Naive thymus-derived CD8-positive, alpha-beta T cell (primary cell): ENCODE results near the gene NOVA2. TPM values are rescaled to one million over a fixed set of nuclear protein-coding genes. Genes with fewer than 3 reads are reported as not detected.
A peak's percentile ranks its signal among the peaks of the same experiment; 100 is the strongest.

Experiments used
- ATAC-seq, 2 donors: fragments of 150-1000 bp; cut with Tn5 transposase in 1 of 2; sonication (Bioruptor Pico), chemical (Tn5 transposase) in 1 of 2; 1 replicate in 1 of 2; 2 replicates in 1 of 2; pipeline ENCODE4 v1.10.0; 2021; ENCODE audit warnings: mild to moderate bottlenecking in 2 of 2, moderate library complexity in 2 of 2
- POLR2A ChIA-PET: fragments of 350-600 bp; sonication (Branson Sonifier 250); formaldehyde crosslinking; loops from one replicate; lab custom pipeline; 2021; ENCODE audit warnings: antibody characterized with exemption; lab: Charles Lee
- DNase-seq, 10 donors: peaks; one replicate each; pipeline versions ENCODE4 v3.0.0 to v3.0.0-alpha.2; 2020 to 2022
- H3K27ac Mint-ChIP-seq, 10 donors: one replicate each; pipeline ENCODE4 v1.8.0; 2020 to 2022; ENCODE audit warnings: mild to moderate bottlenecking in 10 of 10, mixed read lengths in 10 of 10, moderate library complexity in 4 of 10, inconsistent platforms in 1 of 10
- H3K27me3 Mint-ChIP-seq, 5 donors: one replicate each; pipeline ENCODE4 v1.8.0; 2021 to 2022; ENCODE audit warnings: mixed read lengths in 5 of 5
- H3K36me3 Mint-ChIP-seq, 3 donors: one replicate each; pipeline ENCODE4 v1.8.0; 2020 to 2022; ENCODE audit warnings: mixed read lengths in 3 of 3, mild to moderate bottlenecking in 2 of 3, inconsistent platforms in 1 of 3
- H3K4me1 Mint-ChIP-seq, 4 donors: one replicate each; pipeline ENCODE4 v1.8.0; 2021 to 2022; ENCODE audit warnings: mixed read lengths in 4 of 4
- H3K4me3 Mint-ChIP-seq, 10 donors: one replicate each; pipeline ENCODE4 v1.8.0; 2020 to 2022; ENCODE audit warnings: mild to moderate bottlenecking in 10 of 10, mixed read lengths in 10 of 10, moderate library complexity in 6 of 10, inconsistent platforms in 1 of 10
- H3K9me3 Mint-ChIP-seq, 9 donors: one replicate each; pipeline ENCODE4 v1.8.0; 2020 to 2022; ENCODE audit warnings: mixed read lengths in 9 of 9, mild to moderate bottlenecking in 3 of 9, inconsistent platforms in 1 of 9, moderate library complexity in 1 of 9
- polyA plus RNA-seq, 3 donors: library from polyadenylated mRNA; unstranded; fragments of 300-500 nt; fragmentation: Illumina TruSeq; gene quantifications; one replicate each; pipeline ENCODE4 v1.2.3, GENCODE V29; 2021
- total RNA-seq, 8 experiments: library from RNA in 2 of 8; stranded (reverse) in 2 of 8; gene quantifications; one replicate each; pipeline ENCODE4 v1.2.3 and lab custom pipeline; 2021 to 2026

NOVA2 gene
- total and polyA plus RNA-seq, 5 experiments from 2014 or later = not detected

DNA sequence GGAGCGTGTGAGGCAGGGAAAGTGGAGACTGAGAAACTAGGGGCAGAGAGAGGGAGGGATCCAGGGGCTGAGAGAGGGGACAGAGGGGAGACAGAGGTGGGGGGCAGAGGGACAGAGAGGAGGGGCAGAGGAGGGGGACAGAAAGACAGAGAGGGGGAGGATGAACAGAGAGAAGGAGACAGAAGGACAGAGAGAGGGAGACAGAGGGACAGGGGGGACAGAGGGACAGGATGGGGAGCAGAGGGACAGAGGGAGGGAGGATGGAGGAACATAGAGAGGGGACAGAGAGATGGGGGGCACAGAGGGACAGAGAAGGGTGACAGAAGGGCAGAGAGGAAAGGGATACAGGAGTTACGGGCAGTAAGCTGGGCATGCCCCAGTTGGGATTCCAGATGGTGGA lies 44.4 kb downstream of the NOVA2 start:
- no peak overlapping the region for H3K27ac Mint-ChIP-seq
- DNase-seq = no peak

DNA sequence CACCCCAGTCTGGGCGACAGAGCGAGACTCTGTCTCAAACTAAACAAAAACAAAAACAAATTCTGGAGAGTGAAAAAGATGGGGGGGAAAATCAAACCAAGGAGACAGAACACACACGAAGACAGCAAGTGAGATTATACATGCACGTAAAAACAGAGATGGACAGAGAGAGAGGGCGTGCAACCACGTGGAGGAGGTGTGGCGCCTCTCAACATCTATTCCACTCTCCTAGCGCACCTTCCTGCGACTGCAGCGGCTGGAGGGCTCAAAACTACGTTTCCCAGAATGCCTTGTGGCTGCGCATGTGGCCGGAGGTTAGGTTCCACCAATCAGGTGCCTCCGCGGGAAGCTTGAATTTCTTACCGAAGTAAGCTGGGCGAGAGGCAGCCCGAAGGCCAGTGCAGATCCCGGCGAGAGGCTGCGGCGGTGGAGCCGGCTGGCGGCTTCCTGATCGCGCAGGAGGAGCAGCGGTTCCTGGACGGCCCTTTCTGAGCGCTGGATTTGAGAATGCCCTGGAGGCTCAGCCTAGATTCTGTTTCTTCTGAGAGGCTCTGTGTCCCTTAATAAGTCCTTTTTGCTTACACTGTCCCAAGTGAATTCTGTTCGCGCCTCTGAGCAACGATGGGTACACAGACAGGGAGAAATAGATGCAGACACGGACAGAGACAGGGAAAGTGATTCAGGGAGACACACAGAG lies 46.0 kb downstream of the NOVA2 start:
- ATAC-seq (peak; percentile 100), DNase-seq (peak; percentile 78 to 95 (median 86))
- Mint-ChIP-seq H3K36me3 (no peaks in the 10 kb centered on the region), H3K4me1 (peaks cover 9 to 11% (median 10%) of the 10 kb centered on the region in 4 donors), H3K27me3 (peaks cover 2 to 30% (median 17%) of the 10 kb centered on the region in 5 donors), H3K4me3 (peak overlapping the region in 8 of 10 donors; percentile 11 to 50 (median 30)), H3K27ac (peak overlapping the region in 1 of 10 donors; percentile 53), H3K9me3 (no peaks in the 10 kb centered on the region)
- POLR2A ChIA-PET = interaction anchor here (0.7 kb wide), 1 partner anchor 40 kb away, joined by 3 read pairs; no protein-coding TSS in a partner anchor

More for the DNA sequence above, 44.4 kb downstream of the NOVA2 start:
- POLR2A ChIA-PET = no interaction called here
- Mint-ChIP-seq H3K27me3 (peaks cover 4 to 45% (median 28%) of the 10 kb centered on the region in 5 donors), H3K4me1 (peaks cover 9 to 11% (median 10%) of the 10 kb centered on the region in 4 donors), H3K9me3 (no peaks in the 10 kb centered on the region), H3K36me3 (no peaks in the 10 kb centered on the region), H3K4me3 (no peak overlapping the region)
- no peak for ATAC-seq

DNA sequence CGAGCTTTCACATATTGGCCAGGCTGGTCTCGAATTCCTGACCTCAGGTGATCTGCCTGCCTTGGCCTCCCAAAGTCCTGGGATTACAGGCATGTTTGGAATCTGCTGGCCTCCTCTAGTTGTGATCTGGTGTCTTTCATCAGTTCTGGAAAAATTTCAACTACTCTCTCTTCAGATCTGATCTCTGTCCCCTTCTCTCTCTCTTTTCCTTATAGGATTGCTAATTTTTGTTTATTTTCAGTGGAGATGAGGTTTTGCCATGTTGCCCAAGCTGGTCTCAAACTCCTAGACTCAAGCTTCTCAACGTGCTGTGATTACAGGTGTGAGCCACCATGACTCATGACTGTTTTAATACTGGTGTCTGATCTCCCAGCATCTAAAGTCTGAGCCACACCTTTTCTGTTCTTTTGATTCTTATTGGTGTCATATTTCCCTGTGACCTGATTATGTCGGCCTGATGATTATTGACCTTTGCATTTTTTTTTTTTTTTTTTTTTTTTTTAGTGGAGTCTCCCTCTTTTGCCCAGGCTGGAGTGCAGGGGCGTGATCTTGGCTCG lies 48.7 kb downstream of the NOVA2 start:
- Mint-ChIP-seq H3K27ac (no peak overlapping the region), H3K4me3 (no peak overlapping the region), H3K9me3 (no peaks in the 10 kb centered on the region), H3K4me1 (peaks cover 9 to 11% (median 10%) of the 10 kb centered on the region in 4 donors), H3K27me3 (peaks cover 0 to 9% (median 3%) of the 10 kb centered on the region in 5 donors), H3K36me3 (no peaks in the 10 kb centered on the region)
- DNase-seq (no peak), ATAC-seq (no peak)
- POLR2A ChIA-PET = no interaction called here

DNA sequence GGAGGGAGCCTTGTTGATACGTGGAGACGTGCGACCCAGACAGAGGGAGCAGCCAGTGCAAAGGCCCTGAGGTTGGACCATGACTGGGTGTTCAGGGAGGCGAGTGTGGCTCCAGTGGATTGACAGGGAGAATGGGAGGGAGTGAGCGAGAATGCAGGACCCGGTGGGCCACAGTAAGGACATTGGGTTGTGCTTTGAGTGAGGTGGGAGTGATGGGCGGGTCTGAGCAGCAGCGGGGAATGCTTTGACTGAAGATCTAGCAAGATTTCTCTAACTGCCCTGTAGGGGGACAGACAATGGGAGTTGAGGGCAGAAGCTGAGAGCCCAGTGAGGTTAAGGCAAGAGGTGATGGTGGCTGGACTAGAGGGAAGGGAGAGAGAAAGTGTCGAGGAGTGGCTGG lies 51.4 kb downstream of the NOVA2 start:
- DNase-seq (no peak), ATAC-seq (peak in 1 of 2 donors; percentile 42)
- Mint-ChIP-seq H3K9me3 (no peaks in the 10 kb centered on the region), H3K27me3 (peaks cover 0 to 11% (median 0%) of the 10 kb centered on the region in 5 donors), H3K4me1 (peaks cover 0 to 5% (median 3%) of the 10 kb centered on the region in 4 donors), H3K36me3 (no peaks in the 10 kb centered on the region), H3K4me3 (no peak overlapping the region), H3K27ac (peak overlapping the region in 1 of 10 donors; percentile 63)
- POLR2A ChIA-PET = no interaction called here

DNA sequence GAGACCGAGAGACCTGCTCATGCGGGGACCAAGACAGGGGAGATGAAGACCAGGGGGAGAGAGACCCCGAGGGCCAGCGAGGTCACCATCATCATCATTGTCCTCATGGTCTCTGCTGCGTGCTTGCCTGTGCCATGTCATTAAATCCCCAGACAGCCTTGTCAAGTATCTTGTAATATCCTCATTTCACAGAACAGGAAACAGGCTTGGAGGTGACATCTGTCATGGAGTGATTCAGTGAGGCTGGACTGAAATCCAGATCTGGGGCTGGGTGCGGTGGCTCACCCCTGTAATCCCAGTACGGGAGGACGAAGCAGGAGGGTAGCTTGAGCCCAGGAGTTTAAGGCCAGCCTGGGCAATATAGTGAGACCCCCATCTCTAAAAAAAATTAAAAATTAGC lies 53.2 kb downstream of the NOVA2 start:
- DNase-seq = no peak
- POLR2A ChIA-PET = no interaction called here
- H3K27me3 Mint-ChIP-seq = peaks cover 0 to 14% (median 5%) of the 10 kb centered on the region in 5 donors
- H3K9me3 Mint-ChIP-seq = no peaks in the 10 kb centered on the region
- ATAC-seq = no peak
- H3K4me3 Mint-ChIP-seq = no peak overlapping the region
- peaks cover 0 to 2% (median 0%) of the 10 kb centered on the region in 4 donors for H3K4me1 Mint-ChIP-seq
- no peak overlapping the region for H3K27ac Mint-ChIP-seq
- no peaks in the 10 kb centered on the region for H3K36me3 Mint-ChIP-seq

DNA sequence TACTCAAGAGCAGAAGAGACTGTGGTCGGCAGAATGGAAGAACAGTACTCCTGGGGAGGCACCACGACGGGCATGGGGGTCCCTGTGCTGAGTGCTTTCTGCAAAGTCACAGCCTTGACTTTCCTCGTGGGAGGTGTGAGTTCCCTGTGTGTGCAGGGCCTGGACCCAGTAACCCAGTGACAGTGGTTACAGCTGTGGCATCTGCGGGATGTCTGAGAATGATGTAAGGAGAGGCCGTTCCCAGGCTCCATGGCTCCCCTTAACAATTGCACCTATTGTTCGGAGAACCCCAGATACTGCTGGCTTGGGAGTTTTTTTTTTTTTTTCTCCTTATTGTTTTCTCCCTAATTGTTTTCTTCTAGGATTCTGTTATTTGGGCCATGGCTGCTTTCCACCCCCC lies 54.0 kb downstream of the NOVA2 start:
- Mint-ChIP-seq H3K36me3 (no peaks in the 10 kb centered on the region), H3K27me3 (peaks cover 0 to 15% (median 8%) of the 10 kb centered on the region in 5 donors), H3K4me1 (no peaks in the 10 kb centered on the region), H3K4me3 (no peak overlapping the region), H3K27ac (no peak overlapping the region), H3K9me3 (no peaks in the 10 kb centered on the region)
- DNase-seq (no peak), ATAC-seq (no peak)
- POLR2A ChIA-PET = no interaction called here

DNA sequence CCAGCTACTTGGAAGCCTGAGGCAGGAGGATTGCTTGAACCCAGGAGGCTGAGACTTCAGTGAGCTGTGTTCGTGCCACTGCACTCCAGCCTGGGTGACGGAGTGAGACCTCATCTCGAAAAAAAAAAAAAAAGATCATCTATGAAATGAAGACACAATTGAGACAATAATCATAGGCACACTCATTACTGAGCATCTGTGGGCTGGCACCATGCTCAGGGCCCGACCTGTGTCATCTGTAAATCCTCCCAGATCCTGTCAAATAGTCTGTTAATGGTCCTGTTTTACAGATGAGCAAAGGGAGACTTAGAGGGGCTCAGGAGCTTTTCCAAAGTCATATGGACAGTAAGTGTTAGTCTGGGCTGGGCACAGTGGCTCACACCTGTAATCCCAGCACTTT lies 54.9 kb downstream of the NOVA2 start:
- no peak overlapping the region for H3K4me3 Mint-ChIP-seq
- H3K27ac Mint-ChIP-seq = no peak overlapping the region
- POLR2A ChIA-PET = no interaction called here
- H3K4me1 Mint-ChIP-seq = no peaks in the 10 kb centered on the region
- no peaks in the 10 kb centered on the region for H3K36me3 Mint-ChIP-seq
- ATAC-seq (no peak), DNase-seq (no peak)
- no peaks in the 10 kb centered on the region for H3K9me3 Mint-ChIP-seq
- H3K27me3 Mint-ChIP-seq = peaks cover under 1 to 15% (median 9%) of the 10 kb centered on the region in 5 donors

DNA sequence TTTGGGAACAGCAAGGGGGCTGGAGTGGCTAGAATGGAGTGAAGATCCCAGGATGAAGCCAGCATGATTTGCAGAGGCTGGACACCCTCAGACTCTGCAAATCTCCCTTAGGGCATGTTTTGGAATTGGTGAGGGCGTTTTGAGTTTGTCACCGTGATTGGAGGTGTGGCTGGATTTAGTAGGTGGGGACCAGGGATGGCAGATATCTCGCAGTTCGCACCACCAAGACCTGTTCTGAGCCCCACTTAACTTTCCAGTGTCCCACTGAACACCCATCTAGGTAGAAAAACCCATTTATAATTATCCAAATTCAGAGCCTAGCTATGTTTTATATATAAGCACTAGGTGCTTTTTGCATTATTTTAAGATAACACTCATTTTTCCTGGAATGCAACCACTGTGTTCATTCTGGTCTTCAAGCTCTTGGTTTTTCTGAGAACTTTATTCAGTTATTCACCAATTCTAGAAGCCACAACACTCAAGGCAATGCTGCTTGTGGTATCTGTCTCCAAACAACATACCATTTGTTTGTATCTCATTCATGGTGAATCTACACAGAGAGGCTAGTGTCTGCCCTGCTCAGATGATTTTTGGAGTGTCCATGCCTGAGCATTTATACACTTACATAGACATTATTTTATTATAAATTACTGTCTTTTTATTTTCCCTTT lies 56.1 kb downstream of the NOVA2 start:
- DNase-seq (no peak), ATAC-seq (no peak)
- POLR2A ChIA-PET = no interaction called here
- Mint-ChIP-seq H3K27me3 (peaks cover 8 to 26% (median 14%) of the 10 kb centered on the region in 5 donors), H3K4me1 (no peaks in the 10 kb centered on the region), H3K36me3 (no peaks in the 10 kb centered on the region), H3K27ac (no peak overlapping the region), H3K4me3 (no peak overlapping the region), H3K9me3 (no peaks in the 10 kb centered on the region)

DNA sequence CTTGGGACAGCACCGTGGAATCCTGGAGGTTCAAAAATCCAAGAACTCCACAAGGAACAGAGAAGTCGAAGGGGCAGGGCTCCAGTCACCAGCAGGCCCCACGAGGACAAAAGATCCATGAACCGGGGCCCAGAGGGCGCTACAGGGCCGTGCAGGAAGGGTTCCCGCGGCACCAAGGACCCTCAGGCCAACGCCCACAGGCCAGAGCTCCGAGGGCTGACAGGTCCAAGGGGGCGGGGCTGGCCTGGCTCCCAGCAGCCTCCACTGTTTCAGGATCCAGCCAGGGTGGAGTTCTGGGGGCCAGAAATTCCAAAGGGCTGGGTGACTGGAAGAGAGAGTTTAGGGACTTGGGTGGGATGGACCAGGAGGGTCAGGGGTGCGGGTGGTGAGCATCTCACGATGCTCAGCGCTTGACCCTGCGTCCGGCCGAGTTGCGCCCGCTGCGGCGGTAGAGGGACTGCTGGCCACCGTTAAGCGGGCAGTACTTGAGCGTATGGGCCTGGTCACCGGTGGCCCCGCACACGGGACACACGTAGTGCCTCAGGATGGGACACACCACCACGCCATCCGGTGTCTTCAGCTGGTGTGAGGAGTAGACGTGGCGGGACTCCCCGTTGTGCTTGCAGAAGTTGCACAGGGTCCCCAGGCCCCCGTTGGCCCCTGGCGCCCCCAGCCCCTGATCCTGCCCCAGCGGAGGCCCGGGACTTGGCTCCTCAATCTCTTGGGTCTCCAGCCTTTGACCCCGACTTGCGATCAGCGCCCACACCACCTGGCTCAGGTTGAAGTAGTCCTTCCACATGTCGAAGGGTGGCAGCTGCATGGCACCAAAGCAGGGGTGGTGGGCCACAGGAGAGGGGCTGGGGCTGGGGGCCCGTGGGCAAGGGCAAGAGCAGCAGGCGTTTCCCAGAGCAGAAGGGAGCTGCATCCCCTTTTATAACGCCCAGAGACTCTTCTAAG lies 59.5 kb downstream of the NOVA2 start, which contains the start of gene NANOS2:
NANOS2 (minus strand) TSS at position 905 of the 957 bp plus-strand sequence; CDS start at position 820, 85 bp downstream.
- H3K36me3 Mint-ChIP-seq = no peaks in the 10 kb centered on the region
- no peak within 1 kb of the TSS for H3K4me3 Mint-ChIP-seq
- H3K4me1 Mint-ChIP-seq = no peaks in the 10 kb centered on the region
- DNase-seq (no peak), ATAC-seq (no peak)
- no peaks in the 10 kb centered on the region for H3K9me3 Mint-ChIP-seq
- H3K27me3 Mint-ChIP-seq = peaks cover 8 to 51% (median 27%) of the 10 kb centered on the region in 5 donors
- POLR2A ChIA-PET = no interaction called here
- no peak within 1 kb of the TSS for H3K27ac Mint-ChIP-seq

DNA sequence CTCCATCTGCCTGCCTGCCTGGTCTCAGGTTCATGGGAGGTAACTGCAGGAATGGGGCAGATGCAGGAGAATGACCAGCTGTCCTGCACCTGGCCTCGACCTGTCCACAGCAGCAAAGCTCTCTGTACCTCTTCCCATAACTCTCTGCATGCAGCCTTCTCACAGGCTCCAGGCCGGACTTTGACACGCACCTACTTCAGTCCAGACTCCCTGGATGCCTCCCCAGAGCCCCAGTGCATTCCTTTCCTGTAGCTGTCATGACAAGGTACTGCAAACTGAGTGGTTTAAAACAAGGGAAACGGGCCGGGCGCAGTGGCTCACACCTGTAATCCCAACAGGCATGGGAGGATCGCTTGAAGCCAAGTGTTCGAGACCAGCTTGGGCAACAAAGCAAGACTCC lies 62.4 kb downstream of the NOVA2 start:
- POLR2A ChIA-PET = interaction anchor here (1.2 kb wide), 1 partner anchor 9 kb away, joined by 5 read pairs; the partner anchor contains the start of gene MYPOP
- H3K27ac Mint-ChIP-seq = no peak overlapping the region
- H3K36me3 Mint-ChIP-seq = no peaks in the 10 kb centered on the region
- ATAC-seq (no peak), DNase-seq (no peak)
- no peak overlapping the region for H3K4me3 Mint-ChIP-seq
- H3K27me3 Mint-ChIP-seq = peaks cover 10 to 44% (median 33%) of the 10 kb centered on the region in 5 donors
- H3K9me3 Mint-ChIP-seq = no peaks in the 10 kb centered on the region
- H3K4me1 Mint-ChIP-seq = no peaks in the 10 kb centered on the region

DNA sequence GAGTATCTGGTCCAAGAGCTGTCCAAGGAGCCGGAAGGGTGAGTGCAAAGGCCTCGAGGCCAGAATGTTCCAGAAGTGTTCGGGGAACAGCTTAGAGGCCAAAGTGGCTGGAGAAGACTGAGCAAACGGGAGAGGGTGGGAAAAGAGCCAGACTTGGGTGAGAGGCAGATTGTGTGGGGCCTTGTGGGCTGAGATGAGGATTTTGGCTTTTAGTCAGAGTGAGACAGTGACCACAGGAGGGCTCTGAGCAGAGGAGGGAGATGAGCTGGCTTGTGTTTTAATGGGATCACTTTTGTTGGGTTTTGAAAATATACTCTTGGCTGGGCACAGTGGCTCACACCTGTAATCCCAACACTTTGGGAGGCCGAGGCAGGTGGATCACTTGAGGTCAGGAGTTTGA lies 64.7 kb downstream of the NOVA2 start:
- H3K4me1 Mint-ChIP-seq = peaks cover 0 to under 1% (median under 1%) of the 10 kb centered on the region in 4 donors
- POLR2A ChIA-PET = interaction anchor here (0.5 kb wide), 1 partner anchor 1212 kb away, joined by 4 read pairs; no protein-coding TSS in a partner anchor
- H3K4me3 Mint-ChIP-seq = no peak overlapping the region
- ATAC-seq (no peak), DNase-seq (no peak)
- H3K36me3 Mint-ChIP-seq = no peaks in the 10 kb centered on the region
- peaks cover 9 to 40% (median 28%) of the 10 kb centered on the region in 5 donors for H3K27me3 Mint-ChIP-seq
- H3K9me3 Mint-ChIP-seq = no peaks in the 10 kb centered on the region
- peak overlapping the region in 1 of 10 donors; percentile 7 for H3K27ac Mint-ChIP-seq

DNA sequence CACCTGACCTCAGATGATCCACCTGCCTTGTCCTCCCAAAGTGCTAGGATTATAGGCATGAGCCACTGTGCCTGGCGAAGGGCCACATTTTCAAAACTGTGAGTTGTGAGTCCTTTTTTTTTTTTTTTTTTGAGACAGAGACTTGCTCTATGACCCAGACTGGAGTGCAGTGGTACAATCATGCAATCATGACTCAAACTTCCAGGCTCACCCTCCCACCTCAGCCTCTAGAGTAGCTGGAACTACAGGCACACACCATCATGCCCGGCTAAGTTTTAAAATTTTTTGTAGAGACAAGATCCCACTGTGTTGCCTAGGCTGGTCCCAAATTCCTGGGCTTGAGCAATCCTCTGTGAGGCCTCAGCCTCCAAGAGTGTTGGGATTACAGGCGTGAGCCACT lies 67.4 kb downstream of the NOVA2 start:
- H3K4me3 Mint-ChIP-seq = no peak overlapping the region
- no peaks in the 10 kb centered on the region for H3K9me3 Mint-ChIP-seq
- H3K36me3 Mint-ChIP-seq = no peaks in the 10 kb centered on the region
- POLR2A ChIA-PET = no interaction called here
- H3K4me1 Mint-ChIP-seq = peaks cover 3 to 14% (median 11%) of the 10 kb centered on the region in 4 donors
- peak overlapping the region in 1 of 10 donors; percentile 75 for H3K27ac Mint-ChIP-seq
- ATAC-seq (no peak), DNase-seq (no peak)
- peaks cover 4 to 20% (median 15%) of the 10 kb centered on the region in 5 donors for H3K27me3 Mint-ChIP-seq
